SK-N-SH (cell line): ENCODE data around the gene CD2AP.

ENCODE experiments used
- CTCF ChIP-seq: fragments of 200-600 bp; sonication (generic); IDR thresholded peaks from 2 replicates; pipeline ENCODE4 v1.6.1; 2017; ENCODE audit warnings: antibody characterized with exemption, mild to moderate bottlenecking, moderate library complexity
- POLR2AphosphoS5 ChIP-seq: IDR thresholded peaks from 2 replicates; pipeline ENCODE4 v1.6.1; 2012; ENCODE audit warnings: low read depth, low read length
- REST ChIP-seq: IDR thresholded peaks from 2 replicates; pipeline ENCODE4 v1.6.1; 2012; ENCODE audit warnings: mild to moderate bottlenecking, low read depth, low read length, moderate library complexity
- USF2 ChIP-seq: fragments of 150-350 bp; IDR thresholded peaks from 2 replicates; pipeline ENCODE4 v1.6.1; 2017; ENCODE audit warnings: antibody characterized with exemption, low read length, low read depth, borderline replicate concordance
- ZBTB33 ChIP-seq: IDR thresholded peaks from 2 replicates; pipeline ENCODE4 v1.4.0; 2012; ENCODE audit warnings: low read depth, borderline replicate concordance

- TF ChIP-seq REST, result no peak
- TF ChIP-seq CTCF, result no peak
- TF ChIP-seq ZBTB33, result no peak
- TF ChIP-seq USF2, result no peak
- TF ChIP-seq POLR2AphosphoS5, result no peak
These were observed 74.7 kb downstream of the CD2AP start for GRCh38 chr6:47552319-47552718.
